HepG2 (cell line): ENCODE results near the gene MED12. TPM values are rescaled to one million over a fixed set of nuclear protein-coding genes. Genes with fewer than 3 reads are reported as not detected.

Experiments
- EP300 ChIP-seq, 3 experiments: sonication (generic) in 1 of 3; formaldehyde crosslinking in 1 of 3; IDR thresholded peaks; 2 replicates each; pipeline versions ENCODE4 v1.5.1 to v1.6.1; 2011 to 2020; ENCODE audit warnings: low read depth in 2 of 3, low read length in 2 of 3, borderline replicate concordance in 1 of 3, improper control_type of control experiment in 1 of 3, mild to moderate bottlenecking in 1 of 3, missing genetic modification reagents in 1 of 3, moderate library complexity in 1 of 3
- KLF15 ChIP-seq: sonication (generic); formaldehyde crosslinking; IDR thresholded peaks from 2 replicates; pipeline ENCODE4 v1.8.1; 2023; ENCODE audit warnings: borderline replicate concordance, mild to moderate bottlenecking, inconsistent platforms, missing genetic modification reagents, mixed read lengths
- MIER2 ChIP-seq: IDR thresholded peaks from 2 replicates; pipeline ENCODE4 v1.6.1; 2016; ENCODE audit warnings: missing biosample characterization, missing genetic modification reagents
- MXI1 ChIP-seq: IDR thresholded peaks from 3 replicates; pipeline ENCODE4 v1.6.1; 2012; ENCODE audit warnings: low read depth, low read length, inconsistent platforms, borderline replicate concordance
- NR2F2 ChIP-seq: IDR thresholded peaks from 2 replicates; pipeline ENCODE4 v1.6.1; 2012; ENCODE audit warnings: low read depth, inconsistent platforms, borderline replicate concordance
- POLR2G ChIP-seq: fragments of 200-400 bp; formaldehyde crosslinking; IDR thresholded peaks from 2 replicates; pipeline ENCODE4 v1.6.1; 2018; ENCODE audit warnings: mild to moderate bottlenecking, low read depth, low read length, moderate library complexity
- SAFB2 ChIP-seq: sonication (generic); formaldehyde crosslinking; IDR thresholded peaks from 2 replicates; pipeline ENCODE4 v1.5.1; 2020; ENCODE audit warnings: missing genetic modification reagents, low read depth, mild to moderate bottlenecking, borderline replicate concordance
- SETDB1 ChIP-seq: sonication (generic); formaldehyde crosslinking; IDR thresholded peaks from 2 replicates; pipeline ENCODE4 v1.5.1; 2020; ENCODE audit warnings: missing genetic modification reagents, mild to moderate bottlenecking, borderline replicate concordance
- SMAD1 ChIP-seq: sonication (generic); formaldehyde crosslinking; IDR thresholded peaks from 2 replicates; pipeline ENCODE4 v1.4.0; 2020; ENCODE audit warnings: missing genetic modification reagents, low read depth, mild to moderate bottlenecking, borderline replicate concordance
- SNAPC2 ChIP-seq: sonication (generic); formaldehyde crosslinking; IDR thresholded peaks from 2 replicates; pipeline ENCODE4 v1.8.1; 2022; ENCODE audit warnings: mild to moderate bottlenecking, missing genetic modification reagents
- THAP11 ChIP-seq: IDR thresholded peaks from 2 replicates; pipeline ENCODE4 v1.6.1; 2016; ENCODE audit warnings: missing biosample characterization, missing genetic modification reagents
- U2AF2 ChIP-seq: fragments of 200-400 bp; formaldehyde crosslinking; IDR thresholded peaks from 2 replicates; pipeline ENCODE4 v1.6.1; 2017; ENCODE audit warnings: low read depth, mild to moderate bottlenecking, low read length
- ZBTB4 ChIP-seq: sonication (generic); formaldehyde crosslinking; IDR thresholded peaks from 2 replicates; pipeline ENCODE4 v1.4.0; 2020; ENCODE audit warnings: missing genetic modification reagents, mild to moderate bottlenecking, borderline replicate concordance
- ZFP37 ChIP-seq: sonication (generic); formaldehyde crosslinking; IDR thresholded peaks from 2 replicates; pipeline ENCODE4 v1.4.0; 2020; ENCODE audit warnings: missing genetic modification reagents, borderline replicate concordance
- ZNF367 ChIP-seq: sonication (generic); formaldehyde crosslinking; IDR thresholded peaks from 2 replicates; pipeline ENCODE4 v1.4.0; 2020; ENCODE audit warnings: missing genetic modification reagents, borderline replicate concordance
- ZNF501 ChIP-seq: sonication (generic); formaldehyde crosslinking; IDR thresholded peaks from 2 replicates; pipeline ENCODE4 v1.5.1; 2020; ENCODE audit warnings: mild to moderate bottlenecking, moderate library complexity, missing genetic modification reagents
- ZNF503 ChIP-seq: sonication (generic); formaldehyde crosslinking; IDR thresholded peaks from 2 replicates; pipeline ENCODE4 v1.4.0; 2020; ENCODE audit warnings: missing genetic modification reagents
- ZNF841 ChIP-seq: sonication (generic); formaldehyde crosslinking; IDR thresholded peaks from 2 replicates; pipeline ENCODE4 v1.8.1; 2023; ENCODE audit warnings: missing genetic modification reagents, borderline replicate concordance
- ZNF850 ChIP-seq: sonication (generic); formaldehyde crosslinking; conservative IDR thresholded peaks from 2 replicates; pipeline ENCODE4 v1.9.0; 2021; ENCODE audit warnings: mild to moderate bottlenecking, missing genetic modification reagents
- ZNF883 ChIP-seq: sonication (generic); formaldehyde crosslinking; IDR thresholded peaks from 2 replicates; pipeline ENCODE4 v1.5.1; 2020; ENCODE audit warnings: mild to moderate bottlenecking, missing genetic modification reagents; ENCODE audit errors: not compliant biosample characterization
- ZSCAN12 ChIP-seq: sonication (generic); formaldehyde crosslinking; IDR thresholded peaks from 2 replicates; pipeline ENCODE4 v1.9.0; 2021; ENCODE audit warnings: mild to moderate bottlenecking, missing genetic modification reagents
- ZSCAN25 ChIP-seq: sonication (generic); formaldehyde crosslinking; IDR thresholded peaks from 2 replicates; pipeline ENCODE4 v1.8.0; 2022; ENCODE audit warnings: mild to moderate bottlenecking, missing genetic modification reagents
- ZXDC ChIP-seq: sonication (generic); formaldehyde crosslinking; IDR thresholded peaks from 2 replicates; pipeline ENCODE4 v1.5.0; 2020; ENCODE audit warnings: mild to moderate bottlenecking, missing genetic modification reagents
- polyA plus RNA-seq, 8 experiments: library from polyadenylated mRNA; depleted of rRNA in 3 of 8; stranded (reverse) in 7 of 8; unstranded in 1 of 8; fragments of >200 nt; fragmentation: Illumina TruSeq in 4 of 8; extraction: Trizol in 4 of 8; gene quantifications; 2 replicates each; pipeline versions ENCODE4 v1.2.1 to v1.2.3, GENCODE V29; 2011 to 2016; ENCODE audit warnings: low read depth in 4 of 8, missing spikeins in 1 of 8, mixed read lengths in 1 of 8; ENCODE audit not compliant: insufficient read depth in 1 of 8
- total RNA-seq, 5 experiments: library from RNA; depleted of rRNA; stranded (reverse); fragments of >200 nt; fragmentation: Illumina TruSeq; extraction: Trizol; gene quantifications; 2 replicates each; pipeline ENCODE4 v1.2.3, GENCODE V29; 2016; ENCODE audit warnings: low read depth in 1 of 5

Gene MED12
- total and polyA plus RNA-seq, 2 of the 13 experiments (the other 11 are each of a cell fraction or from before 2014, with no cell fraction given) = 9.4 to 15.0 TPM

DNA sequence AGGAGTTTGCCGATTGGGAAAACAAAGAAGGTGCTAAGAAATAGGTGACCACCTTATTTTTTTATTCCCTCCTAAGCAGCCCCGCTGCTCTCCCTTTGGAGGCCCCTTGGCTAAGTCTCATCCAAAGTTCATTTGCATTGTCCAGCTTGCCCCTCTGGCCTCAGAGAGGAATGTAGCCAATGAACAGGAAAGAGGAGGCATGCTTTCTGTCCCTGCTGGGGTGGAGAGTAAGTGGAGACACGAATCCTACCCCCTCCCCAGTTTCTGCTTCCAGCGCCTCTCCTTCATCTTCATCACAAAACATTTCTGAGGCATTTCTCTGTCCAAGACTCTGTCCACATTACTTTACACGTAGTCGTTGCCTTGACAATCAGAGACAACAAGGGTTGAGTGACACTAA, 64.9 kb downstream of the MED12 start (continued):
- TF ChIP-seq SAFB2 (CRISPR knock-in tag) (no peak), EP300 (IDR thresholded peaks at IDR 0.05; ENCODE audit: low read depth in 2 of 2, low read length in 2 of 2) (peak in 1 of 2 experiments; percentile 65; a peak in 2 of 4 replicates), EP300 (CRISPR knock-in tag; IDR thresholded peaks at IDR 0.05; ENCODE audit: borderline replicate concordance) (no peak), ZNF503 (CRISPR knock-in tag) (no peak), SMAD1 (no peak), SNAPC2 (peak; percentile 24; the same call in 1 of the 2 replicates), ZNF850 (CRISPR knock-in tag) (no peak), ZNF883 (no peak), ZSCAN25 (no peak), SETDB1 (CRISPR knock-in tag) (no peak), POLR2G (peak; percentile 69), ZFP37 (CRISPR knock-in tag) (no peak), ZXDC (CRISPR knock-in tag) (no peak), MIER2 (0 out of 2 replicates have a peak, but pooled peaks have one; percentile 24), ZNF841 (CRISPR knock-in tag) (no peak), THAP11 (CRISPR knock-in tag) (no peak), KLF15 (CRISPR knock-in tag) (no peak), NR2F2 (no peak), ZNF367 (no peak), ZSCAN12 (no peak), ZBTB4 (CRISPR knock-in tag) (no peak), U2AF2 (no peak), MXI1 (peak; percentile 36; the same call in 1 of the 3 replicates), ZNF501 (CRISPR knock-in tag) (peak; percentile 41; the same call in 1 of the 2 replicates)
